Fibroblast of mammary gland (primary cell): ENCODE data around the gene ADGRL2.

Experiments used
- DNase-seq: peaks from one replicate; pipeline ENCODE4 v3.0.0-alpha.2; 2010; ENCODE audit warnings: low read depth
- H3K4me3 ChIP-seq: 2 replicates; pipeline ENCODE4 v1.5.1; 2011; ENCODE audit warnings: low read depth, mild to moderate bottlenecking, low read length, moderate library complexity; ENCODE audit not compliant: control insufficient read depth
- CTCF ChIP-seq: conservative IDR thresholded peaks from 2 replicates; pipeline ENCODE4 v1.5.1; 2011; ENCODE audit warnings: low read depth, low read length, inconsistent platforms; ENCODE audit not compliant: control insufficient read depth, insufficient read depth

The ADGRL2 gene

GRCh38 chr1:82034812-82035211 lies 234.1 kb downstream of the ADGRL2 start:
- no peak overlapping the region for H3K4me3 ChIP-seq
- no peak for TF ChIP-seq CTCF
- no peak for DNase-seq
